ENCODE measurements around the gene SMIM43. TPM values are rescaled to one million over a fixed set of nuclear protein-coding genes. Genes with fewer than 3 reads are reported as not detected.

Gene SMIM43
- total and polyA plus RNA-seq, 2 of the 8 experiments (the other 6 are each of a cell fraction or from before 2014, with no cell fraction given), result 0.50 to 0.94 TPM

GRCh38 chr4:121739575-121739974, 25.4 kb downstream of the SMIM43 start (continued):
- no peak for TF ChIP-seq KDM4A (IDR thresholded peaks at IDR 0.05; ENCODE audit: low read depth, low read length, severe bottlenecking)

Measured in H1 (cell line).